K562 (cell line): ENCODE data around the gene PCYT1A. TPM values are rescaled to one million over a fixed set of nuclear protein-coding genes. Genes with fewer than 3 reads are reported as not detected.

Source experiments
- ATAC-seq: fragments of 200-7000 bp; cut with Tn5 transposase; 3 replicates; pipeline ENCODE4 v1.9.1; 2020; ENCODE audit warnings: moderate library complexity
- BruUV-seq: library from RNA; stranded (reverse); fragments of 400-500 nt; replicated peaks from 2 replicates; lab custom pipeline; 2021; lab: Mats Ljungman, UMichigan
- CTCF ChIA-PET: fragments of 300-600 bp; formaldehyde crosslinking; extraction: SDS; loops from one replicate; lab custom pipeline; 2021; ENCODE audit warnings: low intra/inter-chr PET ratio; lab: Yijun Ruan, JAX
- POLR2A ChIA-PET: fragments of 300-600, 350-650 bp; sonication (Branson Sonifier 250); formaldehyde crosslinking; extraction: SDS; loops from one replicate; lab custom pipeline; 2021; ENCODE audit warnings: antibody characterized with exemption, inconsistent platforms; lab: Yijun Ruan, JAX
- DNase-seq, 4 experiments: peaks; one replicate each; pipeline versions ENCODE4 v3.0.0 to v3.0.0-alpha.2; 2011 to 2018; ENCODE audit warnings: low spot score in 3 of 4, mixed read lengths in 3 of 4; ENCODE audit errors: extremely low read depth in 1 of 4
- FAIRE-seq: peaks from 2 replicates; lab custom pipeline; 2011; peaks lifted over from hg19 to GRCh38; lab: Jason Lieb, UNC
- H2AFZ ChIP-seq: 2 replicates; pipeline ENCODE4 v1.6.0; 2011; ENCODE audit warnings: low read depth, low read length, control low read depth, inconsistent platforms
- H3K27ac ChIP-seq: fragments of 200-600 bp; 3 replicates; pipeline ENCODE4 v1.8.0; 2011; ENCODE audit warnings: low read depth, mild to moderate bottlenecking, control low read depth, inconsistent platforms, low read length, moderate library complexity, mixed read lengths; ENCODE audit errors: extremely low read depth
- H3K27me3 ChIP-seq, 2 experiments: fragments of 300-600 bp in 1 of 2; 2 replicates in 1 of 2; 3 replicates in 1 of 2; pipeline versions ENCODE4 v1.6.0 to v1.8.0; 2011; ENCODE audit warnings: inconsistent platforms in 2 of 2, low read length in 2 of 2, mild to moderate bottlenecking in 1 of 2, mixed read lengths in 1 of 2, moderate library complexity in 1 of 2; ENCODE audit not compliant: control insufficient read depth in 2 of 2, insufficient read depth in 2 of 2
- H3K36me3 ChIP-seq: fragments of 300-600 bp; 3 replicates; pipeline ENCODE4 v1.8.0; 2011; ENCODE audit warnings: mild to moderate bottlenecking, low read length, inconsistent platforms; ENCODE audit not compliant: control insufficient read depth, insufficient read depth
- H3K4me1 ChIP-seq, 2 experiments: fragments of 200-600 bp in 1 of 2; replicated peaks in 1 of 2; 2 replicates in 1 of 2; 3 replicates in 1 of 2; pipeline versions ENCODE4 v1.5.1 to v1.8.0; 2011; ENCODE audit warnings: inconsistent platforms in 2 of 2, low read length in 2 of 2, mild to moderate bottlenecking in 1 of 2, mixed read lengths in 1 of 2, moderate library complexity in 1 of 2; ENCODE audit not compliant: control insufficient read depth in 2 of 2, insufficient read depth in 2 of 2
- H3K4me2 ChIP-seq: 2 replicates; pipeline ENCODE4 v1.6.1; 2011; ENCODE audit warnings: low read length, control low read depth, inconsistent platforms, mixed read lengths; ENCODE audit not compliant: insufficient read depth
- H3K4me3 ChIP-seq: fragments of 200-600 bp; sonication (generic), shearing (Covaris generic); 2 replicates; pipeline ENCODE4 v1.5.1; 2016; ENCODE audit warnings: control low read depth, inconsistent platforms
- H3K79me2 ChIP-seq: fragments of 200-600 bp; 3 replicates; pipeline ENCODE4 v1.8.0; 2011; ENCODE audit warnings: low read length, inconsistent platforms; ENCODE audit not compliant: control insufficient read depth, insufficient read depth
- H3K9ac ChIP-seq, 2 experiments: 2 replicates each; pipeline versions ENCODE4 v1.6.0 to v1.6.1; 2011; ENCODE audit warnings: low read depth in 2 of 2, low read length in 2 of 2, control low read depth in 1 of 2, inconsistent platforms in 1 of 2, mild to moderate bottlenecking in 1 of 2, mixed read lengths in 1 of 2; ENCODE audit not compliant: insufficient read depth in 1 of 2
- H3K9me1 ChIP-seq: one replicate; pipeline ENCODE4 v1.6.0; 2011; ENCODE audit warnings: inconsistent platforms, mild to moderate bottlenecking, low read length, moderate library complexity; ENCODE audit not compliant: control insufficient read depth, insufficient read depth
- H3K9me3 ChIP-seq: replicated peaks from 2 replicates; pipeline ENCODE4 v1.5.1; 2011; ENCODE audit warnings: low read depth, low read length, inconsistent platforms; ENCODE audit not compliant: control insufficient read depth, insufficient read depth
- H4K20me1 ChIP-seq: replicated peaks from 2 replicates; pipeline ENCODE4 v1.6.1; 2011; ENCODE audit warnings: low read length, inconsistent platforms, mixed read lengths; ENCODE audit not compliant: control insufficient read depth, insufficient read depth
- GABPB2 ChIP-seq: fragments of 250-450 bp; sonication (Bioruptor Pico); conservative IDR thresholded peaks from 2 replicates; pipeline ENCODE4 v1.5.1; 2021; ENCODE audit warnings: mild to moderate bottlenecking
- KLF13 ChIP-seq: fragments of 450-650 bp; IDR thresholded peaks from 2 replicates; pipeline ENCODE4 v1.6.1; 2016; ENCODE audit warnings: missing genetic modification characterization, low read depth, mild to moderate bottlenecking, missing compliant biosample characterization, moderate library complexity, borderline replicate concordance
- NRF1 ChIP-seq, 2 experiments: fragments of 450-650 bp; IDR thresholded peaks in 1 of 2; conservative IDR thresholded peaks in 1 of 2; 2 replicates each; pipeline ENCODE4 v1.6.1; 2014; ENCODE audit warnings: mild to moderate bottlenecking in 2 of 2
- POLR2AphosphoS2 ChIP-seq: IDR thresholded peaks from 2 replicates; pipeline ENCODE4 v1.6.1; 2012; ENCODE audit warnings: low read length, improper control_type of control experiment
- RAD21 ChIP-seq, 2 experiments: fragments of 250-450 bp in 1 of 2; fragments of 450-650 bp in 1 of 2; sonication (Bioruptor Pico) in 1 of 2; formaldehyde crosslinking in 1 of 2; IDR thresholded peaks in 1 of 2; conservative IDR thresholded peaks in 1 of 2; 2 replicates each; pipeline versions ENCODE4 v1.4.0 to v1.8.0; 2020 to 2022; ENCODE audit warnings: mild to moderate bottlenecking in 2 of 2, moderate library complexity in 1 of 2
- ZNF354B ChIP-seq: fragments of 250-450 bp; sonication (Bioruptor Pico); IDR thresholded peaks from 2 replicates; pipeline ENCODE4 v1.4.0; 2020
- WGBS: fragments of 100-300 bp; shearing (Covaris generic); methylation state at CpG from one replicate; pipeline ENCODE4 v1.1.6; 2016; ENCODE audit warnings: low coverage, mixed read lengths; ENCODE audit not compliant: insufficient coverage; ENCODE audit errors: missing lambda C conversion rate; 5-methylcytosine and 5-hydroxymethylcytosine counted together
- in situ Hi-C: fragments of 300-500 bp; cut with MboI; formaldehyde crosslinking; loops from 4 replicates; pipeline ENCODE4 v1.15.0; 2018; ENCODE audit warnings: inconsistent platforms, mixed read lengths
- intact Hi-C: fragments of 100-400 bp; cut with micrococcal nuclease; formaldehyde crosslinking; loops from 2 replicates; pipeline ENCODE4 v1.14.2; 2022
- polyA plus RNA-seq, 8 experiments: library from polyadenylated mRNA; depleted of rRNA in 4 of 8; stranded (reverse) in 5 of 8; unstranded in 3 of 8; fragments of >200 nt; fragmentation: Nextera tagmentation in 2 of 8; fragmentation: Illumina TruSeq in 1 of 8; extraction: Ambion mirVana in 2 of 8; extraction: Trizol in 1 of 8; gene quantifications; 2 replicates each; pipeline versions ENCODE4 v1.2.1 to v1.2.3, GENCODE V29; 2011 to 2014; ENCODE audit warnings: inconsistent platforms in 1 of 8, missing spikeins in 1 of 8
- total RNA-seq, 7 experiments: library from RNA; depleted of rRNA in 6 of 7; stranded (reverse); fragments of >200 nt in 6 of 7; fragmentation: Illumina TruSeq in 2 of 7; extraction: Trizol in 2 of 7; gene quantifications; 2 replicates each; pipeline versions ENCODE4 v1.2.1 to v1.2.3, GENCODE V29; 2011 to 2021; ENCODE audit warnings: low replicate concordance in 1 of 7
- TF ChIP-seq, protein P1 (sequence below): fragments of 250-450 bp; sonication (Bioruptor Pico); IDR thresholded peaks from 2 replicates; pipeline ENCODE4 v1.5.0; 2021
- TF ChIP-seq, protein P2 (sequence below), 3 experiments: IDR thresholded peaks in 2 of 3; conservative IDR thresholded peaks in 1 of 3; 2 replicates each; pipeline ENCODE4 v1.5.1; 2011 to 2012; ENCODE audit warnings: low read length in 3 of 3, mild to moderate bottlenecking in 3 of 3, control low read depth in 2 of 3, improper control_type of control experiment in 1 of 3, inconsistent platforms in 1 of 3, low read depth in 1 of 3, mixed read lengths in 1 of 3, moderate library complexity in 1 of 3; ENCODE audit not compliant: insufficient read depth in 2 of 3

Gene PCYT1A
- total and polyA plus RNA-seq, 9 of the 15 experiments (the other 6 are each of a cell fraction or from before 2014, with no cell fraction given): 13.4 to 62.8 (median 49.4) TPM

DNA sequence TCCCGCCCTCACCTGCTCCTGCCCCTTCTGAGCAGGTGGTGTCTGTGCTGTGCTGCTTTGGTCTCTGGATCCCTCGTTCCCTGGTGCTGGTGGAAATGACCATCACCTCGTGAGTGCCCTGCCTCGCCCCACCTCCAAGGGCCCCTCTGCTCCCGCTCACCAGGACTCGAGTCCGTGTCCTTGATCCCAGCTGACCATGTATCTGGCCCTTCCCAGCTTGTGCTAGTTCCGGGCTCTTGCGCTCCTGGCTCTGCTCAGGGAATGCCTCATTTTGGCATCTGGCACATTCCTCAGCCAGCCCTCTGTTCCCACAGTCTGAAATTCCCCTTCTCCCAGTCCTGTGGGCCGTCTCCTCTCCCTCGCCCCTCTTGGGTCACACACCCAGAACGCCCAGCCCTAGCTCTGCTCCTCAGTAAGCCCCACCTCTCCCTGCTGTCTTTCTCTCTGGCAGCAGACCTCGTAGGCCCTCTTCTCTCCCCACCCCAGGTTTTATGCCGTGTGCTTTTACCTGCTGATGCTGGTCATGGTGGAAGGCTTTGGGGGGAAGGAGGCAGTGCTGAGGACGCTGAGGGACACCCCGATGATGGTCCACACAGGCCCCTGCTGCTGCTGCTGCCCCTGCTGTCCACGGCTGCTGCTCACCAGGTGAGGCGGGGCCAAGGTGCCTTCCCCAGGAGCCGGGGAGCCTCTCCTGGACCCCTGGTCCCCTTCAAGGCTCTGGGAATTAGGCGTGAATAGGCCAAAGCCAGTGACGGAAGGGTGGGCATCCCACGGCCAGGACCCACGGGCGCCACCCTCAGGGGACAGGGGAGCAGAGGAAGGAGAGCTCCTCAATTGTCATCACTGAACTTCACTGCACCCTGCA, 59.7 kb downstream of the PCYT1A start:
- Histone ChIP-seq H3K27me3 (no peaks in the 10 kb centered on the region), H3K79me2 (no peaks in the 10 kb centered on the region), H3K27ac (no peak overlapping the region), H3K9ac (peak overlapping the region in 1 of 2 experiments; percentile 47; a peak in 1 of 4 replicates)
- ATAC-seq: peak; percentile 59
- BruUV-seq: no TSS peak
- in situ Hi-C loops: no loop called here
- TF ChIP-seq NRF1 (conservative IDR thresholded peaks at IDR 0.05 in 1 of 2, IDR thresholded peaks at IDR 0.05 in 1 of 2): no peak
- TF ChIP-seq, protein P1, sequence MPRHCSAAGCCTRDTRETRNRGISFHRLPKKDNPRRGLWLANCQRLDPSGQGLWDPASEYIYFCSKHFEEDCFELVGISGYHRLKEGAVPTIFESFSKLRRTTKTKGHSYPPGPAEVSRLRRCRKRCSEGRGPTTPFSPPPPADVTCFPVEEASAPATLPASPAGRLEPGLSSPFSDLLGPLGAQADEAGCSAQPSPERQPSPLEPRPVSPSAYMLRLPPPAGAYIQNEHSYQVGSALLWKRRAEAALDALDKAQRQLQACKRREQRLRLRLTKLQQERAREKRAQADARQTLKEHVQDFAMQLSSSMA (CRISPR knock-in tag): no peak
- TF ChIP-seq GABPB2 (CRISPR knock-in tag): no peak
- TF ChIP-seq KLF13 (tag): no peak
- TF ChIP-seq, protein P2, sequence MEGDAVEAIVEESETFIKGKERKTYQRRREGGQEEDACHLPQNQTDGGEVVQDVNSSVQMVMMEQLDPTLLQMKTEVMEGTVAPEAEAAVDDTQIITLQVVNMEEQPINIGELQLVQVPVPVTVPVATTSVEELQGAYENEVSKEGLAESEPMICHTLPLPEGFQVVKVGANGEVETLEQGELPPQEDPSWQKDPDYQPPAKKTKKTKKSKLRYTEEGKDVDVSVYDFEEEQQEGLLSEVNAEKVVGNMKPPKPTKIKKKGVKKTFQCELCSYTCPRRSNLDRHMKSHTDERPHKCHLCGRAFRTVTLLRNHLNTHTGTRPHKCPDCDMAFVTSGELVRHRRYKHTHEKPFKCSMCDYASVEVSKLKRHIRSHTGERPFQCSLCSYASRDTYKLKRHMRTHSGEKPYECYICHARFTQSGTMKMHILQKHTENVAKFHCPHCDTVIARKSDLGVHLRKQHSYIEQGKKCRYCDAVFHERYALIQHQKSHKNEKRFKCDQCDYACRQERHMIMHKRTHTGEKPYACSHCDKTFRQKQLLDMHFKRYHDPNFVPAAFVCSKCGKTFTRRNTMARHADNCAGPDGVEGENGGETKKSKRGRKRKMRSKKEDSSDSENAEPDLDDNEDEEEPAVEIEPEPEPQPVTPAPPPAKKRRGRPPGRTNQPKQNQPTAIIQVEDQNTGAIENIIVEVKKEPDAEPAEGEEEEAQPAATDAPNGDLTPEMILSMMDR (IDR thresholded peaks at IDR 0.05 in 2 of 3, conservative IDR thresholded peaks at IDR 0.05 in 1 of 3; ENCODE audit: insufficient read depth in 2 of 3, low read depth in 1 of 3, low read length in 3 of 3): peak; percentile 24 to 52 (median 33); a peak in 4 of 6 replicates
- TF ChIP-seq RAD21 (CRISPR knock-in tag; conservative IDR thresholded peaks at IDR 0.05 in 1 of 2, IDR thresholded peaks at IDR 0.05 in 1 of 2): peak in 1 of 2 experiments; percentile 34; a peak in 2 of 4 replicates
- TF ChIP-seq ZNF354B (CRISPR knock-in tag): no peak
- no peak for TF ChIP-seq POLR2AphosphoS2
- TF ChIP-seq, all 486 proteins: peak for 2
- ChIA-PET CTCF (no interaction called here), POLR2A (interaction anchor here (0.9 to 1.0 kb wide), 4 partner anchors 9 to 150 kb away, joined by 3 to 5 read pairs (median 3); no protein-coding TSS in a partner anchor)
- H3K4me1 ChIP-seq: peaks cover 10 to 17% of the 10 kb centered on the region in 2 experiments; a peak in 4 of 5 replicates
- FAIRE-seq (no peak), DNase-seq (peak in 2 of 4 experiments; percentile 36 to 37)
- H3K36me3 ChIP-seq: no peaks in the 10 kb centered on the region
- no peak overlapping the region for H3K4me3 ChIP-seq
- 40% methylated on average over 21 of the region's 24 CpGs for WGBS
- H2AFZ ChIP-seq: peak overlapping the region; percentile 50
- H3K9me3 ChIP-seq: no peaks in the 10 kb centered on the region
- intact Hi-C loops: no loop called here
- peaks cover 6% of the 10 kb centered on the region for H3K9me1 ChIP-seq
- no peaks in the 10 kb centered on the region for H4K20me1 ChIP-seq
- no peak overlapping the region for H3K4me2 ChIP-seq
